ENCODE results near the gene CDT1. TPM values are rescaled to one million over a fixed set of nuclear protein-coding genes. Genes with fewer than 3 reads are reported as not detected.

CDT1 gene
- total RNA-seq, 1 experiment from 2014 or later: 74.1 TPM

DNA sequence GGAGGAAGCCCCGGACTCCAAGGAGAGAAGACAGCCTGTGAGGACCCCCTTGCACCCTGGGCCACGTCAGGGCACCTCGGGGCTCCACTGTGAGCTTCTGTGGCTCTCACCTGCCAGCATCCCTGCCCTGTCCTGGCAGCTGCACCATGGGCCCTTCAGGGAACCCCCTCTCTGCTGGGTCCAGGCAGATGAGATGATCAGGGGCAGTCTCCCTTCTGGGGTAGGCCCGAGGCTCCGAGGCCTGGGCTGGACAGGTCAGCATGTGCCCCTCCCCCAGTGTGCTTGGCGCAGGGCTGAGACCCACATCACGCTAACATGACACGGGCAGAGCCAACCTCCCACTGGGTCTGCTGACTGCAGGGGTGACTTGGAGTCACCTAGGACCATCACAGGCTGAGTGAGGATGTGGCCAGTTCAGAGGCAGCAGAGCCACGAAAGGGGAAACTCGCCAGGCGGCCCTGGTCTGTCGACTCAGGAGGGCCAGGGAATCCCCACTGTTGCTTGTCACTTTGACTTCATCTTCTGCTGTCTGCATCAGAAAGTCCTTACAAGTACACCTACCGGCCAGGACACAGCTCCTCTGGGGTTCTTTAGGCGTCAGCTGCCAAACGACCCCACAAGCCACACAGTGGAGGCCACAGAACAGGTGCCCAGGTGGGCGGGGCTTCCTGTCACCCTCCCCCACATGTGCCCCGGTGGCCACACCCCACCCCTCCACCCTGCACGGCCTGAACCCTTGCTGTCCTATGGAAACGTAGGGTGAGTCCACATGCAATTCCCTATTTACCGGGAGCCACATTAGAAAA lies 50.9 kb downstream of the CDT1 start:
- no peak overlapping the region for H3K18ac ChIP-seq (ENCODE audit: insufficient read length, low read depth, low read length)
- no peaks in the 10 kb centered on the region for H3K9me3 ChIP-seq (ENCODE audit: control insufficient read depth, low read depth, low read length)
- Mint-ChIP-seq H3K4me3 (peak overlapping the region in 1 of 2 experiments; percentile 42; a peak in 2 of 5 replicates), H3K4me1 (peaks cover 9 to 18% of the 10 kb centered on the region in 2 experiments), H3K9me3 (peaks cover 0 to 6% of the 10 kb centered on the region in 2 experiments; a peak in 2 of 5 replicates), H3K36me3 (ENCODE audit: insufficient read depth in 1 of 3, low read depth in 3 of 3) (peaks cover 15 to 30% (median 26%) of the 10 kb centered on the region in 3 experiments), H3K27ac (peak overlapping the region in 1 of 3 experiments; percentile 77; a peak in 1 of 7 replicates), H3K27me3 (ENCODE audit: low read depth) (no peaks in the 10 kb centered on the region)
- H3K23me2 ChIP-seq (ENCODE audit: insufficient read length, low read depth, low read length, poor library complexity, severe bottlenecking): peaks cover 8% of the 10 kb centered on the region
- H4K5ac ChIP-seq (ENCODE audit: insufficient read length, low read depth, low read length): no peak overlapping the region
- H3K23ac ChIP-seq (ENCODE audit: insufficient read length, low read depth, low read length): no peak overlapping the region
- H3K14ac ChIP-seq (ENCODE audit: insufficient read depth, low read length): no peak overlapping the region
- H3K4me1 ChIP-seq (ENCODE audit: insufficient read depth, low read length): no peaks in the 10 kb centered on the region
- no peak overlapping the region for H2AK5ac ChIP-seq (ENCODE audit: insufficient read length, low read length)
- no peak overlapping the region for H3K4me2 ChIP-seq (ENCODE audit: insufficient read depth, insufficient read length, low read length)
- H3K27me3 ChIP-seq (ENCODE audit: insufficient read depth, low read length): no peaks in the 10 kb centered on the region
- no peak overlapping the region for H3T11ph ChIP-seq (ENCODE audit: low read length)
- H3K27ac ChIP-seq (ENCODE audit: insufficient read length, low read depth, low read length): no peak overlapping the region
- WGBS (ENCODE audit: extremely low coverage, insufficient read length, low lambda C conversion rate): no CpG with 5 or more reads among the region's 20 CpGs
- no peaks in the 10 kb centered on the region for H3K79me2 ChIP-seq (ENCODE audit: insufficient read depth, low read length)
- no peak overlapping the region for H2BK5ac ChIP-seq (ENCODE audit: insufficient read length, low read length)
- H3K79me1 ChIP-seq (ENCODE audit: insufficient read depth, low read depth, low read length, poor library complexity, severe bottlenecking): no peaks in the 10 kb centered on the region
- no peak overlapping the region for H3K4ac ChIP-seq (ENCODE audit: low read depth, low read length)
- H2BK20ac ChIP-seq (ENCODE audit: low read depth, low read length, poor library complexity, severe bottlenecking): no peak overlapping the region
- no peak overlapping the region for H2BK15ac ChIP-seq (ENCODE audit: low read depth, low read length)
- no peaks in the 10 kb centered on the region for H4K20me1 ChIP-seq (ENCODE audit: control insufficient read depth, insufficient read depth, insufficient read length)
- no peak overlapping the region for H2AFZ ChIP-seq (ENCODE audit: low read length)
- no peak overlapping the region for H3K9ac ChIP-seq (ENCODE audit: extremely low read depth, insufficient read length, low read length)
- H2BK120ac ChIP-seq (ENCODE audit: low read depth, low read length, poor library complexity, severe bottlenecking): no peak overlapping the region
- no peak overlapping the region for H4K91ac ChIP-seq (ENCODE audit: insufficient read length, low read depth, low read length)
- no peak overlapping the region for H2BK12ac ChIP-seq (ENCODE audit: insufficient read length, low read depth, low read length)
- no peak overlapping the region for H4K8ac ChIP-seq (replicated peaks; ENCODE audit: insufficient read length, low read depth, low read length)
- TF ChIP-seq CTCF (conservative IDR thresholded peaks at IDR 0.05): no peak
- DNase-seq: no peak
- no peak overlapping the region for H3K56ac ChIP-seq (ENCODE audit: insufficient read length, low read depth, low read length)

All from H9 (cell line).